Transverse colon (tissue), 4 donors: ENCODE results near the gene AGAP1.

Experiments
- POLR2A ChIP-seq: fragments of 450-650 bp; IDR thresholded peaks from one replicate; pipeline ENCODE4 v1.6.1; 2016; ENCODE audit warnings: antibody characterized with exemption, mild to moderate bottlenecking, moderate library complexity
- POLR2AphosphoS5 ChIP-seq, 3 donors: sonication (generic); formaldehyde crosslinking; IDR thresholded peaks; one replicate each; pipeline ENCODE4 v1.6.1; 2016; ENCODE audit warnings: antibody characterized with exemption in 3 of 3
- TF ChIP-seq, protein P1 (sequence below), 5 experiments: fragments of 200-600 bp in 3 of 5; fragments of 450-650 bp in 2 of 5; sonication (generic) in 3 of 5; IDR thresholded peaks; 1 replicate in 2 of 5; 2 replicates in 3 of 5; pipeline ENCODE4 v1.5.1; 2016 to 2017; ENCODE audit warnings: antibody characterized with exemption in 5 of 5, inconsistent platforms in 3 of 5, mild to moderate bottlenecking in 2 of 5, moderate library complexity in 1 of 5

GRCh38 chr2:235690082-235690808 is 196.4 kb downstream of the AGAP1 start:
- TF ChIP-seq POLR2AphosphoS5 (IDR thresholded peaks at IDR 0.05), result peak in 2 of 3 donors; percentile 31 to 47
- TF ChIP-seq, protein P1, sequence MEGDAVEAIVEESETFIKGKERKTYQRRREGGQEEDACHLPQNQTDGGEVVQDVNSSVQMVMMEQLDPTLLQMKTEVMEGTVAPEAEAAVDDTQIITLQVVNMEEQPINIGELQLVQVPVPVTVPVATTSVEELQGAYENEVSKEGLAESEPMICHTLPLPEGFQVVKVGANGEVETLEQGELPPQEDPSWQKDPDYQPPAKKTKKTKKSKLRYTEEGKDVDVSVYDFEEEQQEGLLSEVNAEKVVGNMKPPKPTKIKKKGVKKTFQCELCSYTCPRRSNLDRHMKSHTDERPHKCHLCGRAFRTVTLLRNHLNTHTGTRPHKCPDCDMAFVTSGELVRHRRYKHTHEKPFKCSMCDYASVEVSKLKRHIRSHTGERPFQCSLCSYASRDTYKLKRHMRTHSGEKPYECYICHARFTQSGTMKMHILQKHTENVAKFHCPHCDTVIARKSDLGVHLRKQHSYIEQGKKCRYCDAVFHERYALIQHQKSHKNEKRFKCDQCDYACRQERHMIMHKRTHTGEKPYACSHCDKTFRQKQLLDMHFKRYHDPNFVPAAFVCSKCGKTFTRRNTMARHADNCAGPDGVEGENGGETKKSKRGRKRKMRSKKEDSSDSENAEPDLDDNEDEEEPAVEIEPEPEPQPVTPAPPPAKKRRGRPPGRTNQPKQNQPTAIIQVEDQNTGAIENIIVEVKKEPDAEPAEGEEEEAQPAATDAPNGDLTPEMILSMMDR (IDR thresholded peaks at IDR 0.05), result no peak
- TF ChIP-seq POLR2A, result no peak
